GM19023 (cell line): ENCODE data around the gene HSPBP1.

ENCODE experiments used
- ATAC-seq: cut with Tn5 transposase; IDR thresholded peaks from one replicate; pipeline ENCODE4 v1.9.1; 2021; ENCODE audit warnings: mild to moderate bottlenecking, moderate library complexity; ENCODE audit not compliant: unreplicated experiment

HSPBP1 gene

DNA sequence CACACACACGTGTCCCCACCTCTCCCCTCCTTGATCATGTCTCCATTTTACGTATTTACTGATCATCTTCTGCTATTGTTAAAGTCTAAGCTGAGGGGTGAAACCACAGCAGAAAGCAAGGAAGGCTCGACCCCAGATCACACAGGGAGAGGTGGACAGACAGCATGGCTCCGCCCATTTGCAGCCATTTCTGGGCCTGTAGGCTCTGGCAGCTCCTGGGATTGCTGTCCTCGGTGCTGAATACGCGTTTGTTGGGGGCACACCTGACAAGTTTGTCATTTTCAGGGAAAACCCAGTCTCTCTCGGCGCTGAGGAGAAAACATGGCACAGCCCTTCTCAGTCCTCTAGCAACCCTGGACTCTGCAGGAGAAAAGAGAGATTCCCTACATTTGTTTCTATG lies 59.4 kb downstream of the HSPBP1 start:
- ATAC-seq = no peak

DNA sequence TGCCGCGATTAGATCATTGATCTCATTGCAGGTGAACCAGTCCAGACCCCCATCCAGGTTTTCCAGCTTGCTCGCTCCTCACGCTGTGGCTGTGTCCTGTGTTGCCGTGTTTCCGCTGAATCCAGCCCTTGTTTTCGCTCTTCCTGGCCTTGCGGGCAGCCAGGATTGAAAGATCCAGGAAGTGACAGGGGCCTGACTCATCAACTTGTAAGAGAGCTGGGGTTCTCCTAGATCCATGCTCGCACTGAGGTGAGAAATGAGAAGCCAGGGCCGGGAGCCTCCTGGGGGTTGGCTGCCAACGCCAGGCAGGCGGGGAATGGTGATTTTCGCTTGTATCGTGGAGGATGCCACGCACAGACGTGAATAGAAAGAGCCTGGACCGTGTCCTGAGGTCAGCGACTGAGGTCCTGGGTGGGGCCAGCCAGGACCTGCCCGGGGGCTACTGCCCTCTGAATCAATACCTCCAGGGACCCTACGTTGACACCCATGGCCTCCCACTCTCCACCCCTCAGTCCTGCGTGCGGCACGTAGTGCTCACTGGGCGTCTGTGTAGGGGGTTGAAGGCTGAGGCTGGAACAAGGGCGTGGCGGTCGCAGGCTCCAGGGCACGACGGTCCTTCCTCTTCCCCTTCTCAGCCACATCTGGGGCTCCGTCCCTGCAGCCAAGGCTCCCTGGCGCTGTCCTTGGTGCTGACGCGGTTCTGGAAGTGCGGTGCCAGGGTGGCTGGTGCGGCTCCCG lies 63.3 kb downstream of the HSPBP1 start:
- ATAC-seq = no peak

DNA sequence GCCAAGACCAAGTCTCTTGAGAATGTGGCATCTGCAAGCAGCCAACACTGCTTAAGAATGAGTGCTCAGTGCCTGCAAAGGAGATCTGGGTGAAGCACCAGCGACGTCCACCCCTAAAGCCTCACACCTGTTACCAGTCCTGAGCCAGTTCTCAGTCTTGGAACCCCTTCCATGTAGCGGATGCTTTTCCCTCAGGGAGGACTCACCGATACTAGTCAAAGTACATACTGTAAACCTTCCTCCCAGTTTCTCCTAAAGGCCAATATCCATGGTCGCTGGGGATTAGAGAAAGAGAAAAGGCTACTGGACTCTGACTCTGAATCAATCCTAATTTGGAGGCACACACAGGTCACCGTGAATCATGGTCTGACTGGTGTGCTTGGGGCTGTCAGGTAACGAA lies 66.4 kb downstream of the HSPBP1 start:
- no peak for ATAC-seq

DNA sequence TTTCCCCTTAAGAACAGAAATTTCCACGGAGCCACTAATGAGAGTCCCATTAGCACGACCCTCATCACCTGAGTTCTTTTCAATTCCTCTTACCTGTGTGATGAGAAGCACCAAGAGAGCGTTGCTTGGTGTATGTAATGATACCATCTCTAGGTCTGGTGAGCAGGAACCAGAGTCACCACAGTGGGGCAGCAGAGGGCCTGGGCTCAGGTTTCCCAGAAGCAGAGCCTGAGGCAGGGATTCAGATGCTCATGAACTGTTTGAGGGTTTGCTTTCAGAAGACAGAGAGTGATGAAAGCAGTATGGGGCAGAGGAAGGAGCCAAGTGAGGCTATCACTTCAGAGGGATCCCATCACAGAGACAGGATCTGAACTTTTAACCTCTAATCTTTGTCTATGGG lies 67.5 kb downstream of the HSPBP1 start:
- ATAC-seq = no peak
